GM18909 (cell line): ENCODE data around the gene GPATCH11.

ENCODE experiments used
- ATAC-seq: cut with Tn5 transposase; IDR thresholded peaks from one replicate; pipeline ENCODE4 v1.9.1; 2021; ENCODE audit warnings: mild to moderate bottlenecking; ENCODE audit not compliant: unreplicated experiment, poor library complexity

Gene GPATCH11

DNA sequence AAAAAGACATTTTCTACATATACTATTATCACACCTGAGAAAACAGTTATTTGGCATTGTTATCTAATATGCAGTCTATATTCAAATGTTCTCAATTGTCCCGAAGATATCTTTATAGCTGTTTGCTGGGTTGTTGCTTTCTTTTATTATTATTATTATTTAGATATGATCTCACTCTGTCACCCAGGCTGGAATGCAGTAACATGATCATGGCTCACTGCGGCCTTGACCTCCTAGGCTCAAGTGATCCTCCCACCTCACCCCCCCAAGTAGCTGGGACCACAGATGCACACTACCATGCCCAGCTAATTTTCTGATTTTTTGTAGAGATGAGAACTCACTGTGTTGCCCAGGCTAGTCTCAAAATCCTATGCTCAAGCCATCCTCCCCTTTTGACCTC is 19.9 kb downstream of the GPATCH11 start:
- no peak for ATAC-seq

DNA sequence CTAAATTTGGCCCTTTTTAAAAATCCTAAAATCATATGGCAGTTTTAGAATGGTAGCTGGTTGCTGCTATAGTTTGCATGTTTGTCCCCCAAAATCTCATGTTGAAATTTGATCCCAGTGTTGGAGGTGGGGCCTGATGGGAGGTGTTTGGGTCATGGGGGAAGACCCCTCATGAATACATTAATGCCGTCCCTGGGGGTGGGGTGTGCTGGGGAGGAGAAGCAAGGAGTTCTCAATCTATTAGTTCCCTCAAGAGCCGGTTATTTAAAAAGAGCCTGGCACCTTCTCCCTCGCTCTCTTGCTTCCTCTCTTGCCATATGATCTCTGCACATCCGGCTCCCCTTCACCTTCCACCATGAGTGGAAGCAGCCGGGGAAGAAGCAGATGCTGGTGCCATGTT is 20.8 kb downstream of the GPATCH11 start:
- no peak for ATAC-seq

DNA sequence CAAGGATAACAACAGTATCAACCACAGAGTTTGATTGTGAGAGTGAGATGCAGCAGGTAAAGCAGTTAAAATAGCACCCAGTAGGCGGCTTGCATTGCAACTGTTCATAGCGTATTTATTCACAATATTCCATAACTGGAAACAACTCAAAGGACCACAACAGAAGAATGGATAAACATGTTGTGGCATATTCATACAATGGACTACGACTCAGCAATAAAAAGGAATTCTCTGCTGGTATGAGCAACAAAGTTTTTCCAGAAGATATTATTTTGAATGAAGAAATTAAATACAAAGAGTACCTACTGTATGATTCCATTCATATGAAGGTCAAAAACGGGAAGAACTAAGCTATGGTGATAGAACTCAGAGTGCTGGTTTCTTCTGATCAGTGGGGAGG is 25.2 kb downstream of the GPATCH11 start:
- ATAC-seq = no peak

DNA sequence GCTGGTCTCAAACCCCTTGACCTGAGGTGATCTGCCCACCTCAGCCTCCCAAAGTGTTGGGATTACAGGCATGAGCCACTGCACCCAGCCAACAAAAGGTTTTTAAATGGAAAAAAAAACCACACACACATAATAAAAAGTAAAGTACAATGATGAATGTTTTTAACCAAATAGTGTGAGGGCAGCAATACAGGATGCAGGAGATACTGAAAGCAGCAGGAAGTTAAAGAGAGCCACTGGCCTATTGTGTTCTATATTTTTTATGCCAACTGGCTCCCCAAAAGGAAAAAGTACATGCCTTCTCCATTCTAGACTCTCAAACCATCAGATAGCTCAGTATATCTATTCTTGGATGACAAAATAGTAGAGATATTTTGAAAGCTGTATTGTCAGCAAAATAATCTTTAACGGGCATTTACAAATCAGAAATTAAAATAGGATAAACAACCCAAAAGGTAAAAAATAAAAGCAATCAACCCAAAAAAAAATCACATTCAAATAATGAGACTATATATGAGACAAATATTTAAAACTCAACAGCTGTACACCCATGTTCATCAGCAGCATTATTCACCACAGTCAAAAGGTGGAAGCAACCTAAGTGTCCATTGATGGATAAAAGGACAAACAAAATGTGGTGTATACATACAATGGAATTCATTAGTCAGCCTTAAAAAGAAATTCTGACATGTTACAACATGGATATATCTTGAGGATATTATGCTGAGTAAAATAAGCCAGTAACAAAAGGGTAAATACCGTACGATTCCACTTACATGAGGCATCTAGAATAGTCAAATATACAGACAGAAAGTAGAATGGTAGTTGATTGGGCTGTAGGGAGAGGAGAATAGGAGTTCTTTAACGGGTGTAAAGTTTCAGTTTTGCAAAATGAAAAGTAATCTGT is 26.2 kb downstream of the GPATCH11 start:
- ATAC-seq = no peak

DNA sequence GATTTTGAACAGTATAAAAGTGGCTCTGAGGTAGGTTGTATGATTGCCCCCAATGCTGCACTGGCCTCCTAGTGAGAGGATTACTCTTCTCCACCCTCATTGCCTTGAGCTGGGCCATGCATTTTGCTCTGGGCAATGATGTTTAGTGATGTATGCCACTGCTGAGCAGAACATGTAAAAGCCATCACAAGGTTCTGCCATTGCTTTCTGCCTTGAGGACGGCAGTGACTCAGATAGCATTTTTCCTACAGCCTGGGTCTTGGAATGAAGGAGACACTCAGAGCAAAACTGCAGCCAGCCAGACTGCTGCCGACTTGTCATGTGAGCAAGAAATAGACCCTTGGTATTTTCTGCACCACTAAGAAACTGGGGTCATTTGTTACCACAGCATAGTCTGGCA is 27.6 kb downstream of the GPATCH11 start:
- no peak for ATAC-seq

DNA sequence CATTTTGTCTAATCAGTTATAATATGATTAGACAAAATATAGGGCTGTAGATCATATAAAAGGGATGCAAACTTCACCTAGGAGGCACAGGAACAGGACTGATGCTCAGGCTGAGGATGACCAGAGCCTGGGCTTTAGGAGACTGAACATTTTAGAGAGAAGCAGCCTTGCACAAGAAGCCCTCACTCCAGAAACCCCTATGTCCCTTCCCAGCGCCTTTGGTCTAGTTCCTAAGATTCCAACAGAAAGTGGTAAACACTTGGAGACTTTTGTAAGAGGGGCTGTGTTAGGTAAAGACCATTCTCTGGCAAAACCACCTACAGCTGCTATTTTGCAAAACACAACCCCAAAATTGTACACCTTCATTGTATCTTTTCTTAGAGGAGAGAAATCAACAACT is 33.2 kb downstream of the GPATCH11 start:
- ATAC-seq = no peak

DNA sequence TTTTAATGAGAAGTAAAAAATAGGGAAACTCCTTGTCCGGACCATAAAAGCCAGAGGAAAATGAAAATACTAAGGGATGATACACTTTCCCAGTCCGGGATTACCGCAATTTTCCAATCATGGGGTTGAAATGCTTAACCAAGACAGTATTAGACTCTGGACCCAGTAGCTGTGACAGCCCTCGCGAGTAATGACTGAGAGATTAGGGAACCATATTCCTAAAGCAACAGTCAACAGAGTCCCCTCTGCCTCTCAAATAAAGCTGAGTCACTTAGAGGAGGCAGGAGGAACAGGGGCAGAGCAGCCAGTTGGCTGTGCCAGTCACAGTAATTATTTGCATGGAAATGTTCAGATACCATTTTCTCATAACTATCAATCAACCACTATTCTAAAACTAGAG is 34.8 kb downstream of the GPATCH11 start:
- ATAC-seq = no peak

DNA sequence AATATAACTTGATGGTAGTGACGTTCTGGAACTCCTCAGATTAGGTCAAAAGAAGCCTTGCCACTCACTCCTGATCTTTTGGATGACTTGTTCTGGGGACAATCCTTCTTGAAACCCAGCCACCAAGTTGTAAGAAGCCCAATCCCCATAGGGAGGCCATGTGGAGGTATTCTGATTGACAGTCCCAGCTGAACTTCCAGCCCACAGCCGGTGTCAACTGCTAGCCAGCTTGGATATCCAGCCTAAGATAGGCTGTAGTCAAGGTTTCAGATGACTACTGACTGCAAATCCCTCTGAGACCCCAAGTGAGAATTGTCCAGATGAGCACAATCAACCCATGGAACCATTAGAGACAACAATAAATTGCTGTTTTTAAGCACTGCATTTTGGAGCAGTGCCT is 41.1 kb downstream of the GPATCH11 start:
- ATAC-seq = no peak

DNA sequence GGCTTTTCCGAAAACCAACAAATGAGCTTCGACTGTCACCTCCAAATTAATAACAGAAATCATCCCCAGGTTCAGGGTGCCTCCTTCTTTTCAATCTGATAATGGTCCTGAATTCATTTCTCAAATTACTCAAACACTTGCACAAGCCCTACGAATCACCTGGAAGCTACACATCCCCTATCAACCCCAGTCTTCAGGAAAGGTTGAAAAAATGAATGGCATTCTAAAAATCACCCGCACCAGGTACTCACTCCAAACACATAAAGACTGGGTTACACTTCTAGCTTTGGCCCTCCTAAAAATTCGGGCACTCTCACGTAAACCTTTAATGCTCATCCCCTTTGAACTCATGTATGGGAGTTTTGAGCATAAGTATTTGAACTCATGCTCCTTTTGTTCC is 48.6 kb downstream of the GPATCH11 start:
- ATAC-seq = no peak

DNA sequence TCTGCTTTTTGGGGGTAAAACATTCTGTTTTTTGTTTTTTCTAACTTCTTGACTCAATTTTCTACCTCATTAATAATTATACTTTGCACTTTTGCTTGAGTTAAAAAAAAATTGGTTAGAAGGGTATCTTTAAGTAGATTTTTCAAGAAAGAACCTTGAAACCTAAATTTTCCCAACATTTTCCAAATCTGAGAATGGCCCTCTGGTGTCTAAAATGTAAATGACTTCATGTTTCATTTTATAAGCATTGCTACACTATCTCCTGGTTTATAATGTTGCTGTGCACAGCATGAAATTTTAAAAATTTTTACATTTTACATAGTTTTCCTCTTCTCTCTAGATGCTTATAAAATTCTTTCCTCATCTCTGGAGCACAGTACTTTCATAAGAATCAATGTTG is 58.2 kb downstream of the GPATCH11 start:
- ATAC-seq = no peak

DNA sequence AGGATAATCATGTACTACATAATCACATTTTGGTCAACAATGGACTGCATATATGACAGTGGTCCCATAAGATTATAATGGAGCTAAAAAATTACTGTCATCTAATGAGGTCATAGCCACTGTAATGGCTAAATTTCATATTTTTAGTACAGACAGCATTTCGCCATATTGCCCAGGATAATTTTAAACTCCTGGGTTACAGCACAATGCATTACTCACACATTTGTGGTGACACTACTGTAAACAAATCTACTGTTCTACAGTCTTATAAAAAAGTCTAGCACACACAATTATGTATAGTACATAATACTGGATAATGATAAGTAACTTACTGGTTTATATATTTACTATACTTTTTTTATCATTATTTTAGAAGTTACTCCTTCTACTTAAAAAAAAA is 59.7 kb downstream of the GPATCH11 start:
- no peak for ATAC-seq

DNA sequence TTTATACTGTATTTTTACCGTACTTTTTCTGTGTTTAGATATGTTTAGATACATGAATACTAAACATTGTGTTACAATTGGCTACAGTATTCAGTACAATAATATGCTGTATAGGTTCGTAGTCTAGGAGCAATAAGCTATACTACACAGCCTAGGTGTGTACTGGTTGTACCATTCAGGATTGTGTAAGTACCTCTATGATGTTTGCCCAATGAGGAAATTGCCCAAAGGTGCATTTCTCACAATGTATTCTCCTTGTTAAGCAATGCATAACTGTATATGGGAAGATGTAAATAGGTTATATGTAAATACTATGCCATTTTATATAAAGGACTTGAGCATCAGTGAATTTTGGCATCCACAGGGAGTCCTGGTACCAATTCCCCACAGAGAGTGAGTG is 61.7 kb downstream of the GPATCH11 start:
- no peak for ATAC-seq

DNA sequence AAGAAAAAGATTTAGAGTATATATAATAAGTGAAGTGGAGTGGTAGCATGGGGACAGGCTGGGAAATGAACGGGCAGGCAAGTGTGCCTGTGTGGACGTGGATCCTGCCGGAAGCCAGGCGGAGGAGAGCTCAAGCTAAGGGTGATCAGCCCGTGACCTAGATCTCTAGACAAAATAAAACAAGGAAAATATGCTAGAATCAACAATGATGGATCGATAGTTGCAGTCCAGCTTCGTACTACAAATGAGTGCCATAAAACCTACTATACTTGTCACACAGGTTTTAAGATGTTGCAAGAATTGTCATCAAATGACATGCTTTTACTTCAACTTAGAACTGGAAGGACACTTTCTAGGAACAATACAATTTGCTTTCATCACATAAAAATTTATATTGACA is 64.0 kb downstream of the GPATCH11 start:
- ATAC-seq = no peak
